SIG-M5 treated with dmso at 0.1 percent for 504 hours (cell line): ENCODE data around the gene VPS54.

Experiments
- DNase-seq: peaks from one replicate; lab custom pipeline; 2025; ENCODE audit not compliant: unreplicated experiment; lab: John Stamatoyannopoulos, UW

VPS54 gene

DNA sequence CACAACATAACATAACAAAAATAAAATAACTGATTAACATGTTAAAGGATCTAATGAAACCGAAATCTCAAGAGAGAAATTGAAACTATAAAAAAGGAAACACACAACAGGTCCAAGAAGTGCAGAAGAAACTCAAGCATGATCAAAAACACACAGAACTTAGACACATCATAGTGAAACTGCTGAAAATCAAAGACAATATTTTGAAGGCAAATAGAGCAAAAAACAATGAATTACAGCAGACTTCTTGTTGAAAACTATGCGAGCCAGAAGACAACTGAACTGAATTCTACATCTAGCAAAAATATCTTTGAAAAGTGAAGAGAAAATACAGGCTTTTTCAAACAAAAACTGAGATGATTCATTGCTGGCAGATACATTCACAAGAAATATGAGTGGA is 116.2 kb downstream of the VPS54 start:
- DNase-seq: no peak

DNA sequence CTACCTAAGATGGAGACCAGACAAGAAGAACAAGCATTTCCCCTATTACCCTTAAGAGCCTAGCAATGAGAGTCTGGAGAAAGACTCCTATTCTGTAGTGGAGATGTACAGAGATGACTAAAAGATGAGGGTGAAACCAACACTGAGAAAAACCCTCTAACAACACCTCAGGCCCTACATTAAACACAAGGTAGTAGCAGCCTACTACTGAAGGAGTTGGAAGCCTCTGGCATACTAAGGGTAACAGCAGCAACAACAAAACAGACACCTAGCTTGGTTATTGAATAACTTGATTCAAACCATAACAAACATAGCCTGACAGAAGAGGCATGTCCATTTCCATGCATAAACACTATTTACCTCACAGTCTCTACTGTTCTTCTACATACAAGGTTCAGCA is 117.1 kb downstream of the VPS54 start:
- DNase-seq: no peak

DNA sequence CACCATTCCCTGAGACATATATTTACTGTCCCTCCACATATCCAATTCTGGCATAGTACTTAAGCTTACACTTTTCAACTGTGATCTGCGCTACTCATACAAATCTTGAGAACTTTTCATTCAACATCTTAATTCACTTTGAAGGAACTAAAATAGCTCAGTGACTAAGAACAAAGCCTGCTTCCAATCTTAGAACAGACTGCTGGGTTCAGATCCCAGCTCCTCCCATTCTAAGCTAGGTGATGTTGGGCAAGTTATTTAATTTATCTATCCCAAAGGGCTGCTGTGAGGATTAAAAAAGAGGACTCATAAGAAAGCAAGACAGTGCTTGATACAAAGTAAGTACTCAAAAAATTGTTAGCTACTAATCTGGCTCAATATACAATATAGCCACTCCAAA is 119.6 kb downstream of the VPS54 start:
- DNase-seq: no peak

DNA sequence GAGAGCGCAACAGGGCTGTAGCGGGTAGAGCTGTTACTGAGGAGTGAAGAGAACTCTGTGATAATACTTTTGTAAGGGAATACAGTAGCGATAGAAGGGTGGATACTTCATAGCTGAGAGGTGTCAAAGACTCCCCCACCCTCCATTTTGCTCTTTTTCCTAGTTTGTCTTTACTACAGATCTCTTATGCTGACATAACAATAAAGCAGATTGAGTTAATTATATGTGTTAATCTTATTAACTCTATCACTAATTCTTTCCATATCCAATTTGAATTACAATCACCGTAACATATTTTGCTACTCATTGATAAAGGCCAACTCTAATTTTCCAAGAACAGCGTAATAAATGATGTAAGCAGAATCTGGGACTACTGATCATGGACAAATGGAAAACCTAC is 120.4 kb downstream of the VPS54 start:
- DNase-seq: no peak

DNA sequence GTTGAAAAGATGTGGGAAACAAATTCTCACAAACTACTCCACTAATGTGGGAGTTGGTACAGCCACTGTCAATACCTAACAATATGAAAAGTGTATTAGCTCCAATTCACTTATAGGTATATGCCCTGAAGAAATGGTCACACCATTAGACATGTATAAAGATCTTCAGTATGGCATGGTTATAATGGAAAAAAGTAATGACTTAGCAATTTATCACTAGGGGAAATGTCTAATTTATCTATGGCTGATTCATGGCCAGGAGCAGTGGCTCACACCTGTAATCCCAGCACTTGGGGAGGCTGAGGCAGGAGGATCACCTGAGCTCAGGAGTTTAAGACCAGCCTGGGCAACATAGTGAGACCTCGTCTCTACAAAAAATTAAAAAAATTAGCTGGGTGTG is 125.1 kb downstream of the VPS54 start:
- DNase-seq: no peak

DNA sequence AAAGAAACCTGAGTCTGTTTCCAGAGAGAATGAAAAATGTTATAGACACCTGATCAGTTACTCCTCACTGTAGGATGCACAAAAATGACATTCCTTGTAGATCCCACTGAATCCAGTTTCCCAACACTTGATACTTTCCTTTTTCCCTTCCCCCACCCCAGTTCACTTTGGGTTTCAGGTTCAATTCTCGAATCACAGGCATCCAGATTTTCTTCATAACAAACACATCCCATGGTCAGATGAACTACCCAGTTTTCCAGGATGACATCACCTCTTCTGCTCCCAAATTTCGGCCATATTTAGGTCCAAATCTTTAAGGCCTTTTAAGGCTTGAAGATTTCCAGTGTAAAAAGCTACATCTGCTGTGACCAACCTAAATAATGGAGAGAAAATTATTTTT is 126.1 kb downstream of the VPS54 start:
- no peak for DNase-seq

DNA sequence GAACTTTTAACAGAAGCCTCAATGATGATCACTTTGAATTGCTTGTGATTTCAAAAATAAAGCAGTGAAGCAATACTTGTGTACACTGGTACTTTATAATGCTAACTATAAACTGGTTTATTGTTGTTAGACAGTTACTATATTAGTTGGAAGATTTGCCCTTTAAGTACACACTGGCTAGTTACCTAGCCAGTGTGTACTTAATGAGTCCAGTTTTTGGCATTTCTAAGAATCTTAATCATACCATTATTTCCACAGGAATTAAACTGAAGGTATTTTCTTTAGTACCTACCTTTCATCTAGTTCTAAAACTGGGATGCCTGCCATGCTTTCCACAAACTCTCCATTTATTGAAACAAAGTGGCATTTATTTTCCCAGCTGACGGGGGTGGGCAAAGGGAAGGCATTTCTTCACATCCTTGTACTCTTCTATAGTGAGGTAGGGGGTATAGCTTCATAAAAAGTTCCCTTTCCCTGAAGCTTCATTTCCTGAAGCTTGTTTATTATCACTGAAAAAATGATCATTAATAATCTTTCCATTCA is 127.7 kb downstream of the VPS54 start:
- no peak for DNase-seq

DNA sequence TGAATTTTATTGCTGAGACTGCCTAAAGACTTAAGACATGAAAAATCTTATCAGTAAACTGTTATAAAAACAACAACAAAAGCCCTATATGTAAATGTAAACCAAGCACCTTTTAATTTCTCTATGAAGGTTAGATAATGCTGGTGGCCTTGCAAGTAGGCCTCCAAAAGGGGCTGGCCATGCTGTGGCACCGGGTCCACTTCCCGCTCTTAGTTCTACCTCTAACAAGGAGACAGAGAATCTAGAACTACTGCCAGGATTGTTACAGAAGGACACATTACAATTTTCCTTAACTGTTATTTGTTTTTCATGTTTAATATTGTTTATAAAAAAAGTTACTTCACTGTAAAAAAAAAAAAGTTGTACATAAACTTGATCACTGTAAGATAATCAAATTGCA is 128.6 kb downstream of the VPS54 start:
- no peak for DNase-seq

DNA sequence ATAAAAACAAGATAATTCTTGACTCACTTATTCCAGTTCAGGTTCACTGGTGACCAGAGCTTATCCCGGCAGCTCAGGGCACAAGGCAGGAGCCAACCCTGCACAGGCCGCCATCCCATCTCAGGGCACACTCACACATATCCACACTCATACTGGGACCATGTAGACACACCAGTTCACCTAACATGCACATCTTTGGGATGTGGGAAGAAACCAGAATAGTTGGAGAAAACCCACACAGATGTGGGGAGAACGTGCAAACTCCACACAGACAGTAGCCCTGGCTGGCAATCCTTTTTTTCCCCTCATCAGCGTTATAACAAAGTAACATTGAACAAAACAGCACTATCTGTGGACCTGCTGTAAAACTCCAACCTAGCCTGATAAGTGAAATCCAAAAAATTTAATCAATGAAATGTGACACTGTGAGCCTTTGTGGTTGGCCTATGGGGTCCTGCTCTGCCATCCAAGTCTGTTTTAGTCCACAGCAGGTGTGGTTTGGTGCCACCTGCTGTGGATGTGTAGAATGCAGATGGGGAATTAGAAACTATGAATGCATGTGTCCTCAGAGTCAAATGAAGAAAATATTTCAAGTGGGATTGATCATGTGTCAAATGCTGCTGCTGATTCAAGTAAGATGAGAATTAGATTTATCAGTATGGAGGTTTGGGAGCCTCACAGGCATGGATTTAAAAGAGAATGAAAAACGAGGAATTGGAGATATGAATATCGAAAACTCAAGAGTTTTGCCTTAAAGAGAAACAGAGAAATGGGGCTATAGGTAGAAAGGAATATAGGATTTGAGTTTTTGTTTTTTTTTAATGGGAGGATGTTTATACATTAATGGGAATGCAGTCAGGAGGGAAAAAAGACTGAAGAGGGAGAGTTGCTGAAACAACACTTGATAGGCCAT is 130.5 kb downstream of the VPS54 start:
- DNase-seq: peak; percentile 32

DNA sequence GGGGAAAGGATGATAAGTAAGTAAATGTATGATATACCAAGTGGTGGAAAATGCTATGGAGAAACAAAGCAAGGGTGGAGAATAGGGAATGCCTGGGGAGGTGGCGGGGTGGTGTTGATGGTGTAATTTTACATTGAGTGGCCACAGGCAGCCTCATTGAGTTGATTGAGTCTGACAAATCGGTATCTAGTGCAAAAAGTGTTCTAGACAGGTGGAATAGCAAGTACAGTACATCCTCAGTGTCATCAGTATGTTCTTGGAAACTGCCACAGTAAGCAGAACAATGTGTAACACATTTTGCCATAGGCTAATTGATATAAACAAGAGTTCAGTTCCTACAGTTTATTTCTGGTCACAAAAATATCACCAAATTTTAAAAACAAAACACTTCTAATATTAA is 131.2 kb downstream of the VPS54 start:
- DNase-seq: no peak

DNA sequence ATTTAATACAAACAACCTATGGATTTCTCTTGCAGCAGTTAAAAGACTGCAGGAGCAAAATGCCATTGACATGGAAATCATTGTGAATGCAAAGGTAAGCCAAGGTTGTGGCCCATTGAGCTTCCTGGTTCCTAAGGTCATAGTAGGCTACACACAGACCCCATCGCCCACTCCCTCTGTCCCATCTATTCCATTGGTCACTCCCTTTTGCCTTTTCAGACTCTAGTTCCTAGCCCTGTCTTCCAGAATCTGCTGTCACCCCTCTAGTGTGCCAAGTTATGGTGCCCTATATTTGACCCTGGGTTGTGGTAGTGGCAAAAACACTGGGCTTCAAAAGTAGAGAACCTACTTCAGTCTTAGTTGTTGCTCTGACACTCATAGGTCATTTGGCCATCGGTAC is 132.8 kb downstream of the VPS54 start:
- no peak for DNase-seq

DNA sequence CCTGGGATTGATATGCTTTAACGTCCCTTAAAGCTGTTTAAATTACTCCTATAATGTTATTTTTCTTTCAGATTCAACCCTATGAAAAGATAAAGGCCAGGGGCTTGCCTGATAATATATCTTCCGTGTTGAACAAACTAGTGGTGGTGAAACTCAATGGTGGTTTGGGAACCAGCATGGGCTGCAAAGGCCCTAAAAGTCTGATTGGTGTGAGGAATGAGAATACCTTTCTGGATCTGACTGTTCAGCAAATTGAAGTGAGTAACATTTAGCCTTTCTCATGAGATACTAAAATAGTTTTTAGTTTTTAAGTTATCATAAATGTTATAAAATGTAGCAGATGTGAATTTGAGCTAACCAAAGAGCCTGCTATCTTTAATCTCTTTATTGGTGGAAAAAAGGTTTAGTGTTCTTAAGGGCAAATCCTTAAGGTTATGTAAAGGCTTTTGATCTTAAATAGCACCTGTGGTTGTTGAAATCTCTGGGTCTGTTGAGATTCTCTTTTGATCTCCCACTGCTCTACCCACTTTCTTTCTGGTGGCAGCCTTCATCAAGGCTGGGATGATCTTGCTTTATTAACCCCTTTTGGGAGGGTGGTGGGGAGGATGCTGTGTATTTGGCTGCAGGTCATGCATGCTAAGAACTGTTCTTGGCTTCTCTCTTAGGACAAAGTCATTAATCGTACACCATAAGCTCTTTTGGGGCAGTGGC is 136.7 kb downstream of the VPS54 start:
- DNase-seq: no peak

DNA sequence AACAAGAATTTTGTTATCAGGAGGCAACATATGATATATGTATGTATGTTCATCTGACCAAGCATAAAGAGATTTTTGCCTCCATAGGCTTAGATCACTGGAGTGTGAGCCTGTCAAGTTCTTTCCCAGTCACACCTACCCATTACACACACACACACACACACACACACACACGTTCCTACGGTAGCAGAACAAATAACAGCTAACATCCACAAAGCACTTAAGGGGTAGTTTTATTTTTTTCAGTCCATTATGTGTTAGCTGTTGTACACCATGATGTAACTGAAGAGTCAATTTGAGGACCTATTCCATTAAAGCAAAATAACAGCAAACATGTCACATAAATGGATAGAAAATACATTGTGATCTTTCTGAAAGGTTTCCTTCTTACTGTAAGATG is 138.0 kb downstream of the VPS54 start:
- DNase-seq: no peak

DNA sequence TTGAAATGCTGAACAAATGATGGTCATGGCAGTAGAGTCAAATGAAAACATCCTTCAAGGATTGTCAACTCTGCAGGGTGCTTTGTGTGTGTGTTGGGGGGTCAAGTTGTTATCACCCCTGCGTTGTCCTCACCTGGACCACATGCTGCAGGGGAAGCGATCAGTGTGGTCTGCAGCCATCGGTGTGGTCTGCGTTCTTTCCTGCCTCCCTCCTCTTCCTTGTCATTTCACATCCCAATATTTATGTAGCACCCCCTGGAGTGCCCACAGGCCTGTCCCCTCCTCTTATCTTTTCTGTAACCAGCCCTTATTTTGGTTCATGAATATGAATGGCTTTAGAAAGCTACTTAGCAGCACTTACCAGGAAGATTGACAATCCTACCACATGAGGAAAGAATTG is 138.6 kb downstream of the VPS54 start:
- no peak for DNase-seq

DNA sequence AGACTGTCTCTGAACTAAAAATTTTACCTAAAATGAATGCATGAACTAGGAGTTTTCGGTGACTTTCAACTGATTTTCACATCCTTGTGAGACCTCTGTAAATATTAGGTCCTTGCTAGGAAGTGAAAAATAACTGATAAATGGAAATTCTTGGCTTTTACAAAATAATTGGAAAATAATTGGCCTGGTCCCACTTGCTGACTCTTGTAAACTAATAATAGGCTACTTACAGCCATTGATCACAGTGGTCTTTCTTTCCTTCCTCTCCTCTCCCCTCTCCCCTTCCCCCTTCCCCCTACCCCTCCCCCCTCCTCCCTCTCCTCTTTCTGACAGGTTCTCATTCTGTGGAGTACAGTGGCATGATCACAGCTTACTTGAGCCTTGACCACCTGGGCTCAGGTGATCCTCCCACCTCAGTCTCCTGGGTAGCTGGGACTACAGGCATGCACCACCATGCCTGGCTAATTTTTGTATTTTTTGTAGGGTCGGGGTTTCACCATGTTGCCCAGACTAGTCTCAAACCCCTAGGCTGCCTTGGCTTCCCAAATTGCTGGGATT is 139.3 kb downstream of the VPS54 start:
- no peak for DNase-seq

DNA sequence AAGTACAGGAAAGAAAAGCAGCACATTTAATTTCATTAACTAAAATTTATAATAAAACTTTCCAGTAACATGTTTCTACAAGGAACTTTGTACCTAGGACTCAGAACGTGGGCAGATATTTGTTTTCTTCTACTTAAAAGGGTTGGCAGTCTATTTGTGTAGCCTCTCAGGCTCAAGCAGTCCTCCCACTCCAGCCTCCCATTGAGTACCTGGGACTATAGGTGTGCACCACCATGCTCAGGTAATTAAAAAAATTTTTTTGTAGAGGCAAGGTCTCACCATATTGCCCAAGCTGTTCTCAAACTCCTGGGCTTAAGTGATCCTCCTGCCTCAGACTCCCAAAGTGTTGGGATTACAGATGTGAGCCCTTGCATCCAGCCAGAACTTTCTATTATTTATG is 140.7 kb downstream of the VPS54 start:
- no peak for DNase-seq

DNA sequence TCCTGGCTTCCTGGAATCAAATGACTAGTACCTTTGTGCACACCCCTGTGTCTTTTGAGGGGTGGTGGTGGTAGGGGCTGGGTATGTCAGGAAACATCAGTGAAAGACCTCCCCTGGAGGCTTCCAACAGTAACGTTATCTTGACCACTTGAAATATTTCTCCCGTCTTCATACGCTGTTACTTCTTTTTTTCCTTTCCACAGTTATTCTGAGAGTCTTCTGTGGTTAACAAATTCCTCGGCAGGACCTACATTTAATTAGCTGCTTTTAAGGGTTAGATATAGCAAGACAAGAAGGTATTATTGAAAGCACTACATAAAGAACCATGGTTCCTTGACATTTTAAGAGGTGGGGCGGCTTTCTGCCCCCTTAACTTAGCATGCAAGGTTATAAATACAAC is 142.9 kb downstream of the VPS54 start:
- no peak for DNase-seq

DNA sequence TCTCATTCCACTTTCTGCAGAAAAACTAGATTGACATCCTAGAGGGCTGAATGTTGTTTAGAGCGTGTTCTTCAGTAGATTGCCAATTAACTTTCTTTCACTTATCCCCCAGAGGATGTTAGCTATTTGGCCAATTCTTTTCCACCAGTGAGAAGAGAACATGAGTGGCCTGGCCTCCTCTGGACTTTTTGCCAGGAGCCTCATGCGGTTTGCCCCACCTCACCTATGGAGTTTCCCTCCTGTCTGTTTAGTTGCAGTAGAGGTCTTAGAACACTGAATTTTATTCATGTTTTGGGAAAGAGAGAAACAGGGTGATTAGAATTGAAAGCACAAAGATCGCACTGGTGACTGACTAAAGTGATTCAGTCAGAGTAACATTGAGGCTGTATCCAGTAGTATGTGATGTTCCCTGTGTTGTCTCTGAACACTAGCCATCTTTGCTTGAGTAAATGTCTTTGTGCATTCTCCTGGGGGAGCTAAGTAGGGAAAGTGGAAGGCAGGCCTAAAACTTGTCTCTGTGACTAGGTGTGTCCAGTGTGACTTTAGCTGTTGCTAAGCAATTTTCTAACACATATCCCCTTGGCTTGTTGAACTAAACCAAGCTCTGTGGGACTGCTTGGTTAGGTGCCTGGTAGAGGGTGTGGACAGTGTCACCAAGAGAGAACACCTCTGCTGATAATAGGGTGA is 143.5 kb downstream of the VPS54 start:
- DNase-seq: no peak

DNA sequence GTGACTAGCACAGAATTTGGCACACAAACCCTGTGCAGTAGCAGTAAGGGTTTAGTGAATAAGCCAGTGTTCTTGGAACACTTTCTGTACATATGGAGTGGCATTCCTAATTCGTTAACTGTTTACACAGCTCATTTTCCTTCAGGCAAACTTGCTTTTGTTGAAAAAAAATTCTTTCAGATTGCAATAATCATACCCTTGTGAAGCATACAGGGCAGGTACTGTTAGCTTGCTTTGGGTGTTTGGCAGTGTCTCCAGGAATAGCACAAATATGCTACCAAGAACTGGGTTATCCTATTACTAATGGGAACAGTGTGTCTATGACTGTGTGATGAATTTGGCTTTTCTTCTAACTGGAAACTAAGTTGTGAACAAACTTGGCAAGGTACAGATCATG is 144.1 kb downstream of the VPS54 start:
- DNase-seq: no peak

DNA sequence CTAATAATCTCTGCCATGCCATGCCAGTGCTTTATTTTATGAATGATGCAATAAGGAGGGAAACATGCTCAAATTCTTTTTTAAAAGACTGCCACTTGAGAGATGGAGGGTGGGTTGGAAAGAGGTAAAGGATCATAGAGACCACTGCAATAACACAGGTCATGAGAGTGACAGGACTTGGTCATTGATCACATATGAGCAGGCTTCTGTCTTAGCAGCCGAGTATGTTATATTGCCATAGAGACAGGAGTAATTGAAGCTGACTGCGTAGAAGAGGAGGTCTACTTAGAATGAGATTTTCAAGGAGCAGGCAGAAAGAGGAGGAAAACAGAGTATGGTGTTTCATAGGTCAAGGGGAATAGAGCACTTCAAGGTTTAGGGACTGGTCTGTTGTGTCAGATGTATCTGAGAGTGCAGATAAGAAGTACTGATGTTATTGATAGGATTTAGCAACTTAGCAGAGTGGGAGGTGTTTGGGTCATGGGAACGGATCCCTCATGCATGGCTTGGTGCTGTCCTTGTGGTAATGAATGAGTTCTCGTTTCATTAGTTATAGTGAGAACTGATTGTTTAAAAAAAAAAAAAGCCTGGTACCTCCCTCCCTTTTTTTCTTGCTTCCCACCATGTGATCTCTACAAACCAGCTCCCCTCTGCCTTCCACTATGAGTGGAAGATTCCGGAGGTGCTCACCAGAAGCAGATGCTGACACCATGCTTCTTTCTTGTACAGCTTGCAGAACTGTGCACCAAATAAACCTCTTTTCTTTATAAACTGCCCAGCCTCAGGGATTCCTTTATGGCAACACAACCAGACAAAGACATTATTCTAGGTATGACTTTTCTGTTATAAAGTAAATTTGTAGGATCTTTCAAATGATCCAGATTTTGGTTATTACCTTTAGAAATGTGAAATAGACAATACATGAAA is 144.8 kb downstream of the VPS54 start:
- no peak for DNase-seq
